ENCODE measurements around the gene SEMA3G. TPM values are rescaled to one million over a fixed set of nuclear protein-coding genes. Genes with fewer than 3 reads are reported as not detected.

The SEMA3G gene
- total RNA-seq, 1 experiment from 2014 or later, result 0.77 TPM

DNA sequence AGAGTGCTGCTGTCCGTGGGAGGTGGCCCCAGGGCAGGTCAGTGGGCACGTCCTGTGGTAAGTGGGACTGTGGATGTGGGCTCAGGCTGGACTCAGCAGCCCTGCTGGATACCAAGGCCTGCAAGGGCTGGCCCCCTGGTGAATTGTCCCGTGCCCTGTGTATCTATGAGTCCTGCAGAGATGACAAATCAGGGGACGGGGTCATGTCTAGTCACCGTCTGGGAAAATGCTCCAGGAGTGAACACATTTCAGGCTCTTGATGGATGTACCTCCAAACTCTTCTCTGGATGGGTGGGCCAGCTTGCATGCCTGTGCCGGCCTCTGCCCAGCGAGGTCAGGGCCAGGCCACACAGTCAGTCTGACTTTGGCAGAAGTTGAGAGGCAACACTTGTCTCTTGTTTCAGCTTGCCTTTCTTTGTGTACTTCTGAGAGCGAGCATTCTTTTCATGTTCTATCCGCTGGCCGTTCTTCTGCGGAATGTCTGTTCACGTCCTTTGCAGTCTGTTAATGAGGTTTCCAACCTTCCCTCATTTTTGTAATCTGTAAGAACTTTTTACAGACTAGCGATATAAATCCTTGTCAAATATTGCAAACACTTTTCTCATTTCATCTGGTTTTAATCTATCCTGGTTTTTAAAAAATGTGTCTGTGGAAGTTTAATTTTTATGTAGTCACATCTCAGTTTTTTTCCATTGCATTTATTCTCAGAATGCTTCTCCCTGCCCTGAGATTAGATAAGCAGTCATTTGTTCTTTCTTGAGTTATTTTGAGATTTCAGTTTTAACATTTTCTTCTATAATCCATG, 38.9 kb upstream of the SEMA3G start:
- H3K9ac ChIP-seq (ENCODE audit: low read length), result no peak overlapping the region
- H3K4me1 ChIP-seq (ENCODE audit: insufficient read depth, low read length), result no peaks in the 10 kb centered on the region
- ChIA-PET CTCF (no interaction called here), POLR2A (ENCODE audit: unreplicated experiment) (no interaction called here)
- peaks cover 45% of the 10 kb centered on the region for H3K36me3 ChIP-seq (ENCODE audit: low read depth, low read length)
- H3K4me2 ChIP-seq (ENCODE audit: low read length), result no peak overlapping the region
- no TSS peak for BruUV-seq (replicated peaks)
- no peak for ATAC-seq
- no peak overlapping the region for H3K4me3 ChIP-seq (ENCODE audit: low read length)
- intact Hi-C loops (cut with micrococcal nuclease), result no loop called here
- no peak for TF ChIP-seq EZH2 (IDR thresholded peaks at IDR 0.05; ENCODE audit: low read length, unreplicated experiment)
- no peak for TF ChIP-seq EZH2phosphoT487 (IDR thresholded peaks at IDR 0.05; ENCODE audit: borderline replicate concordance, low read length)
- TF ChIP-seq, protein P1, sequence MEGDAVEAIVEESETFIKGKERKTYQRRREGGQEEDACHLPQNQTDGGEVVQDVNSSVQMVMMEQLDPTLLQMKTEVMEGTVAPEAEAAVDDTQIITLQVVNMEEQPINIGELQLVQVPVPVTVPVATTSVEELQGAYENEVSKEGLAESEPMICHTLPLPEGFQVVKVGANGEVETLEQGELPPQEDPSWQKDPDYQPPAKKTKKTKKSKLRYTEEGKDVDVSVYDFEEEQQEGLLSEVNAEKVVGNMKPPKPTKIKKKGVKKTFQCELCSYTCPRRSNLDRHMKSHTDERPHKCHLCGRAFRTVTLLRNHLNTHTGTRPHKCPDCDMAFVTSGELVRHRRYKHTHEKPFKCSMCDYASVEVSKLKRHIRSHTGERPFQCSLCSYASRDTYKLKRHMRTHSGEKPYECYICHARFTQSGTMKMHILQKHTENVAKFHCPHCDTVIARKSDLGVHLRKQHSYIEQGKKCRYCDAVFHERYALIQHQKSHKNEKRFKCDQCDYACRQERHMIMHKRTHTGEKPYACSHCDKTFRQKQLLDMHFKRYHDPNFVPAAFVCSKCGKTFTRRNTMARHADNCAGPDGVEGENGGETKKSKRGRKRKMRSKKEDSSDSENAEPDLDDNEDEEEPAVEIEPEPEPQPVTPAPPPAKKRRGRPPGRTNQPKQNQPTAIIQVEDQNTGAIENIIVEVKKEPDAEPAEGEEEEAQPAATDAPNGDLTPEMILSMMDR (conservative IDR thresholded peaks at IDR 0.05; ENCODE audit: low read depth, low read length), result no peak
- no peaks in the 10 kb centered on the region for H3K27me3 ChIP-seq (ENCODE audit: low read length)
- no peaks in the 10 kb centered on the region for H3K9me3 ChIP-seq (ENCODE audit: low read length)
- H2AFZ ChIP-seq (ENCODE audit: low read length), result no peak overlapping the region
- no peaks in the 10 kb centered on the region for H3K79me2 ChIP-seq (ENCODE audit: low read length)
- H3K9me2 ChIP-seq (replicated peaks; ENCODE audit: low read length), result no peaks in the 10 kb centered on the region
- no peak overlapping the region for H3K27ac ChIP-seq (ENCODE audit: low read length)
- no peak for DNase-seq
- no peaks in the 10 kb centered on the region for H4K20me1 ChIP-seq (ENCODE audit: low read length)
- H3F3A ChIP-seq (ENCODE audit: low read length, unreplicated experiment), result no peaks in the 10 kb centered on the region

DNA sequence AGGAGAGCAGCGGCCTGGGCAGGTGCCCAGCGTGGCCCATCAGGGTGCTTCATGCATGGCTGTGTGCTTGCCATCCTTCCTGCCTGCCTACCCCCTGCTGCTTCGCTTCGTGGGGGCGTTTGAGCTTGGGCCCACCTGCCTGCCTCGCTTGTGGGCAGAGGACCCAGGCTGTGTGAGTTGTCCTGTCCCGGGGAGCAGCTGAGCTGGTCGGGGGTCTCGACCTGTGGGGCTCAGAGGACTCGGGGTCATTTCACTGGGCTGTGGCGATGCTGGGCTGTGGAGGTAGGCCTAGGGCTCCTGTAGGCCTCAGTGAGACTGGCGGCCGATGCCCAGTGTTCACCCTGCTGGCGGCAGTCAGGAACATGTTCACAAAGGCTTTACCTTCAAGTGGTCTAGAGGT, 38.2 kb upstream of the SEMA3G start:
- ATAC-seq, result peak; percentile 25; the same call in 1 of the 2 replicates
- intact Hi-C loops (cut with micrococcal nuclease), result no loop called here
- POLR2A ChIA-PET (ENCODE audit: unreplicated experiment), result no interaction called here
- DNase-seq, result no peak
- no peaks in the 10 kb centered on the region for H3K9me2 ChIP-seq (replicated peaks; ENCODE audit: low read length)
- H3K4me3 ChIP-seq (ENCODE audit: low read length), result no peak overlapping the region
- H3K9me3 ChIP-seq (ENCODE audit: low read length), result no peaks in the 10 kb centered on the region
- no peak overlapping the region for H3K27ac ChIP-seq (ENCODE audit: low read length)
- no peak overlapping the region for H3K9ac ChIP-seq (ENCODE audit: low read length)
- H3K4me1 ChIP-seq (ENCODE audit: insufficient read depth, low read length), result no peaks in the 10 kb centered on the region
- H3F3A ChIP-seq (ENCODE audit: low read length, unreplicated experiment), result no peaks in the 10 kb centered on the region
- CTCF ChIA-PET, result no interaction called here
- H3K36me3 ChIP-seq (ENCODE audit: low read depth, low read length), result peaks cover 52% of the 10 kb centered on the region
- no peaks in the 10 kb centered on the region for H3K79me2 ChIP-seq (ENCODE audit: low read length)
- no peaks in the 10 kb centered on the region for H3K27me3 ChIP-seq (ENCODE audit: low read length)
- TF ChIP-seq EZH2phosphoT487 (IDR thresholded peaks at IDR 0.05; ENCODE audit: borderline replicate concordance, low read length) (no peak), EZH2 (IDR thresholded peaks at IDR 0.05; ENCODE audit: low read length, unreplicated experiment) (no peak)
- TF ChIP-seq, protein P1 (conservative IDR thresholded peaks at IDR 0.05; ENCODE audit: low read depth, low read length), result no peak
- no peak overlapping the region for H3K4me2 ChIP-seq (ENCODE audit: low read length)
- no peaks in the 10 kb centered on the region for H4K20me1 ChIP-seq (ENCODE audit: low read length)
- no peak overlapping the region for H2AFZ ChIP-seq (ENCODE audit: low read length)
- no TSS peak for BruUV-seq (replicated peaks)

DNA sequence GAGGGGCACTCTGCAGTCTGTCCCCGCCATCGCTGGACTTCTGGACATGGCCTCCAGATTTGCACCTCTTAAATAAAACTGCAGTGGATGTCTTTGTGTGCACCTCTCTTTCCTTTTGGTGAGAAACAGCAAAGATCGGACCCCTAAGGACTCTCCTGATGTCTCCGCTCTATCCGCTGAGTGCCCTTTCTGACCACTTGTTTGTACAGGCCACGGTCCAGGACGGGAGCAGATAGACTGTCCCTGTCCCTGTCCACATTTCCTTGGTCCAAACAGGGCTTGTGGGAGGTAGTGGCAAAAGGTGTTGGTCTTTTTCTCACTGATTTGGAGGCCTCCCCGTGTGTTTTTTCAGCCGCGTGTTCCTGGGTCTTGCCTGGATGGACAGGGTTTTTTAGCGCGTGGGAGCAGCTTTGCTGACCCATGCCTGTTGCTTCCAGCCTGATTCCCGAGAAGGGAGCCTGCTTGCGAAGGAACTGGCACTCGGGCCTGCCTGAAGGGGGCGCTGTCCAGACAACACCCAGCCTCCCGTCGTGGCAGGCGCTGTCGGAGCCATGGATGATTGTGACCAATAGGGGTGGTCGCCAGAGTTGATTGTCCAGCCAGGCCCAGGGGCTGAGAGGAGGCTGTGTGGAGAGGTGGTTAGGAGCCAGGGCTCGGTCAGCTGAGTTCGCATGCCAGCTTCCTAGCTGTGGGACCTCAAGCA, 37.1 kb upstream of the SEMA3G start:
- BruUV-seq (replicated peaks), result no TSS peak
- no peak for DNase-seq
- no peaks in the 10 kb centered on the region for H3K9me3 ChIP-seq (ENCODE audit: low read length)
- no peak for ATAC-seq
- no peaks in the 10 kb centered on the region for H3K4me1 ChIP-seq (ENCODE audit: insufficient read depth, low read length)
- no peak overlapping the region for H3K4me3 ChIP-seq (ENCODE audit: low read length)
- H3K27ac ChIP-seq (ENCODE audit: low read length), result no peak overlapping the region
- H3K27me3 ChIP-seq (ENCODE audit: low read length), result no peaks in the 10 kb centered on the region
- CTCF ChIA-PET, result interaction anchor here (0.7 kb wide), 1 partner anchor 18 kb away, joined by 5 read pairs; no protein-coding TSS in a partner anchor
- POLR2A ChIA-PET (ENCODE audit: unreplicated experiment), result no interaction called here
- no peaks in the 10 kb centered on the region for H3K79me2 ChIP-seq (ENCODE audit: low read length)
- H3K9me2 ChIP-seq (replicated peaks; ENCODE audit: low read length), result no peaks in the 10 kb centered on the region
- peaks cover 59% of the 10 kb centered on the region for H3K36me3 ChIP-seq (ENCODE audit: low read depth, low read length)
- no peak overlapping the region for H3K4me2 ChIP-seq (ENCODE audit: low read length)
- no peaks in the 10 kb centered on the region for H4K20me1 ChIP-seq (ENCODE audit: low read length)
- intact Hi-C loops (cut with micrococcal nuclease), result no loop called here
- H2AFZ ChIP-seq (ENCODE audit: low read length), result no peak overlapping the region
- TF ChIP-seq, protein P1 (conservative IDR thresholded peaks at IDR 0.05; ENCODE audit: low read depth, low read length), result peak; percentile 66
- no peak for TF ChIP-seq EZH2 (IDR thresholded peaks at IDR 0.05; ENCODE audit: low read length, unreplicated experiment)
- H3K9ac ChIP-seq (ENCODE audit: low read length), result no peak overlapping the region
- H3F3A ChIP-seq (ENCODE audit: low read length, unreplicated experiment), result no peaks in the 10 kb centered on the region
